Measurements from ENCODE around the gene TLCD5.

The TLCD5 gene

DNA sequence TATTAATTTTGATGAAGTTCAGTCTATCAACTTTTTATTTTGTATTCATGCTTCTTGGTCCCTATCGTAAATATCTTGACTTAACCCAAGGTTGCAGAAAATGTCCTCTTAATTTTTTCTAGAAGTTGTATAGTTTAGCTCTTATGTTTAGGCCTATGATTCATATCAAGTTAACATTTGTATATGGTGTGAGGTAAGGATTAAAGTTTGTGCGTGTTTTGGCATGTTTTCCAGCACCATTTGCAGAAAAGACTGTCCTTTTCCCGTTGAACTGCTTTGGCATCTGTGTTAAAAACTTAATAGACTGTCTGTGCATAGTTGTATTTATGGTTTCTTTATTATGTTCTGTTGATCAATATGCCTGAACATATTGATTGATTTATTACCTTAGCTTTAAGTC is 53.4 kb downstream of the TLCD5 start:
- Histone ChIP-seq H2AFZ (ENCODE audit: low read length) (no peak overlapping the region), H2AK5ac (ENCODE audit: low read depth, low read length) (no peak overlapping the region), H3K9ac (ENCODE audit: low read depth, low read length, poor library complexity) (no peak overlapping the region), H2BK12ac (ENCODE audit: low read length) (no peak overlapping the region), H2BK120ac (ENCODE audit: low read depth, low read length) (no peak overlapping the region), H3K27ac (replicated peaks; ENCODE audit: low read length) (no peak overlapping the region), H3K18ac (ENCODE audit: low read length) (no peak overlapping the region), H3K79me1 (ENCODE audit: low read depth, low read length) (peaks cover 2% of the 10 kb centered on the region), H4K91ac (ENCODE audit: low read depth, low read length, poor library complexity) (no peak overlapping the region), H3K4me2 (ENCODE audit: insufficient read depth, low read length, poor library complexity, severe bottlenecking) (no peak overlapping the region), H3K27me3 (ENCODE audit: control insufficient read depth in 3 of 3, insufficient read depth in 3 of 3, low read depth in 1 of 3, low read length in 3 of 3) (no peaks in the 10 kb centered on the region), H2BK5ac (ENCODE audit: low read length) (no peak overlapping the region), H3K23ac (ENCODE audit: low read depth, low read length, poor library complexity) (no peak overlapping the region), H2BK15ac (ENCODE audit: low read length) (no peak overlapping the region), H3K9me3 (replicated peaks in 1 of 2; ENCODE audit: control insufficient read depth in 2 of 2, insufficient read depth in 1 of 2, low read depth in 1 of 2, low read length in 2 of 2) (peaks cover 2 to 27% of the 10 kb centered on the region in 2 donors), H3K4me3 (ENCODE audit: low read length in 2 of 2) (no peak overlapping the region), H3K36me3 (replicated peaks in 1 of 2; ENCODE audit: control insufficient read depth in 2 of 2, insufficient read depth in 2 of 2, low read length in 2 of 2) (peaks cover 0 to 3% of the 10 kb centered on the region in 2 donors), H3K4ac (ENCODE audit: low read length) (no peak overlapping the region), H3K4me1 (ENCODE audit: control insufficient read depth in 2 of 2, insufficient read depth in 1 of 2, low read depth in 1 of 2, low read length in 2 of 2) (no peaks in the 10 kb centered on the region), H4K8ac (ENCODE audit: low read depth, low read length) (no peak overlapping the region), H3K14ac (ENCODE audit: low read length) (no peak overlapping the region)
- no peak for DNase-seq (ENCODE audit: low spot score)
- no CpG with 5 or more reads among the region's 3 CpGs for WGBS, 2 donors (ENCODE audit: extremely low coverage in 2 of 2, insufficient read length in 2 of 2, insufficient replicate concordance in 1 of 2)

GRCh38 chr11:120381401-120381800 is 56.3 kb downstream of the TLCD5 start:
- no peak overlapping the region for H3K4me3 ChIP-seq (ENCODE audit: low read length in 2 of 2)
- H2BK5ac ChIP-seq (ENCODE audit: low read length) = no peak overlapping the region
- H3K36me3 ChIP-seq (replicated peaks in 1 of 2; ENCODE audit: control insufficient read depth in 2 of 2, insufficient read depth in 2 of 2, low read length in 2 of 2) = peaks cover 0 to 3% of the 10 kb centered on the region in 2 donors
- H2AFZ ChIP-seq (ENCODE audit: low read length) = no peak overlapping the region
- no peak overlapping the region for H3K4ac ChIP-seq (ENCODE audit: low read length)
- no peak overlapping the region for H3K23ac ChIP-seq (ENCODE audit: low read depth, low read length, poor library complexity)
- no peak overlapping the region for H3K4me2 ChIP-seq (ENCODE audit: insufficient read depth, low read length, poor library complexity, severe bottlenecking)
- H2BK120ac ChIP-seq (ENCODE audit: low read depth, low read length) = no peak overlapping the region
- H3K27ac ChIP-seq (replicated peaks; ENCODE audit: low read length) = no peak overlapping the region
- H3K79me1 ChIP-seq (ENCODE audit: low read depth, low read length) = peaks cover 2% of the 10 kb centered on the region
- H3K18ac ChIP-seq (ENCODE audit: low read length) = no peak overlapping the region
- no peak overlapping the region for H4K91ac ChIP-seq (ENCODE audit: low read depth, low read length, poor library complexity)
- H3K14ac ChIP-seq (ENCODE audit: low read length) = no peak overlapping the region
- H3K9me3 ChIP-seq (replicated peaks in 1 of 2; ENCODE audit: control insufficient read depth in 2 of 2, insufficient read depth in 1 of 2, low read depth in 1 of 2, low read length in 2 of 2) = peaks cover 2 to 31% of the 10 kb centered on the region in 2 donors
- H3K4me1 ChIP-seq (ENCODE audit: control insufficient read depth in 2 of 2, insufficient read depth in 1 of 2, low read depth in 1 of 2, low read length in 2 of 2) = peaks cover 3% of the 10 kb centered on the region in 2 donors
- H2BK12ac ChIP-seq (ENCODE audit: low read length) = no peak overlapping the region
- no peak for DNase-seq (ENCODE audit: low spot score)
- H4K8ac ChIP-seq (ENCODE audit: low read depth, low read length) = no peak overlapping the region
- H2AK5ac ChIP-seq (ENCODE audit: low read depth, low read length) = no peak overlapping the region
- H3K27me3 ChIP-seq (ENCODE audit: control insufficient read depth in 3 of 3, insufficient read depth in 3 of 3, low read depth in 1 of 3, low read length in 3 of 3) = no peaks in the 10 kb centered on the region
- H2BK15ac ChIP-seq (ENCODE audit: low read length) = no peak overlapping the region
- H3K9ac ChIP-seq (ENCODE audit: low read depth, low read length, poor library complexity) = no peak overlapping the region
- WGBS, 2 donors (ENCODE audit: extremely low coverage in 2 of 2, insufficient read length in 2 of 2, insufficient replicate concordance in 1 of 2) = no CpG with 5 or more reads among the region's 7 CpGs

Small RNA genes within 50 kb of the gene (small RNA-seq; reads per million reads assigned to genes)
- gene RF00100 (ENCODE audit: insufficient read depth) = 226 reads per million, percentile 97 among the genes with 10 or more reads in this experiment
